Ovary (tissue), 3 donors: ENCODE results near the gene NAB2.

Source experiments
- EP300 ChIP-seq: sonication (generic); formaldehyde crosslinking; IDR thresholded peaks from one replicate; pipeline ENCODE4 v1.6.1; 2017; ENCODE audit warnings: antibody characterized with exemption
- POLR2A ChIP-seq: fragments of 450-650 bp; IDR thresholded peaks from one replicate; pipeline ENCODE4 v1.6.1; 2017; ENCODE audit warnings: antibody characterized with exemption, mild to moderate bottlenecking, moderate library complexity
- TF ChIP-seq, protein P1 (sequence below), 3 donors: fragments of 450-650 bp in 2 of 3; fragments of 200-600 bp in 1 of 3; IDR thresholded peaks; one replicate each; pipeline versions ENCODE4 v1.5.1 to v1.8.0; 2016 to 2022; ENCODE audit warnings: antibody characterized with exemption in 3 of 3, mild to moderate bottlenecking in 1 of 3
- donor health status: DM: no; HTN: no; CAD: no.

DNA sequence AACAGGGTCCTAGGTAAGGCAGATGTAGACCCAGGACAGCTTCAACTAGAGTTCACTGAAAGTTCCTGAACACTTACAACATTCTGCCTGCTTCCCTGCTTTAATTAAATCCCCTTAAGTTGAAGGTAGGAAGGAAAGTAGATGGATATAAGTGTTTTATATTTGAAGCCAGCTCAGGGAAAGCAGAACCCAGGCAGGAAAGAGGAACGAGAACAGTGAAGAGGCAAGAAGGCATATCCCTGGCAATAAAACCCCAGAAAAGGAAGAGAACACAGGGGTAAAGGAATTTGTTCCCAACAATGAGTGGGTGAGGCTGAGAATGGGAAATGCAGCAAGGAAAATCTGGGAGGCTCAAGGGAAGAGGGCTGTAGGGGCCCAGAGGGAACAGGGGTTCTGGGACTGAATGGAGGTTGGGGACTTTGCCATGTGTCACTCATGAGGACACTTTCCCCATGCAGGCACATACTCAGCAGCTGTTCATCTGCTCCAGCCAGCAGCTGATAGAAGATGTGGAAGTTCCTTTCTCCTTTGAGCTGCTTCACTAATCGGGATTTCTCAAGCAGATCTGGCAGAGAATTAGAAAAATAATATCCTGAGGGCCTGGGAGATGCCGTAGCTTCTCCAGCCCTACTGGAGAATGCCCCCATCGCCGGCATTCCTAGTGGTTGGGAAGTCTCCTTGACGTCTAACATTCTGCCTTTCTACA, 42.7 kb upstream of the NAB2 start:
- TF ChIP-seq, protein P1, sequence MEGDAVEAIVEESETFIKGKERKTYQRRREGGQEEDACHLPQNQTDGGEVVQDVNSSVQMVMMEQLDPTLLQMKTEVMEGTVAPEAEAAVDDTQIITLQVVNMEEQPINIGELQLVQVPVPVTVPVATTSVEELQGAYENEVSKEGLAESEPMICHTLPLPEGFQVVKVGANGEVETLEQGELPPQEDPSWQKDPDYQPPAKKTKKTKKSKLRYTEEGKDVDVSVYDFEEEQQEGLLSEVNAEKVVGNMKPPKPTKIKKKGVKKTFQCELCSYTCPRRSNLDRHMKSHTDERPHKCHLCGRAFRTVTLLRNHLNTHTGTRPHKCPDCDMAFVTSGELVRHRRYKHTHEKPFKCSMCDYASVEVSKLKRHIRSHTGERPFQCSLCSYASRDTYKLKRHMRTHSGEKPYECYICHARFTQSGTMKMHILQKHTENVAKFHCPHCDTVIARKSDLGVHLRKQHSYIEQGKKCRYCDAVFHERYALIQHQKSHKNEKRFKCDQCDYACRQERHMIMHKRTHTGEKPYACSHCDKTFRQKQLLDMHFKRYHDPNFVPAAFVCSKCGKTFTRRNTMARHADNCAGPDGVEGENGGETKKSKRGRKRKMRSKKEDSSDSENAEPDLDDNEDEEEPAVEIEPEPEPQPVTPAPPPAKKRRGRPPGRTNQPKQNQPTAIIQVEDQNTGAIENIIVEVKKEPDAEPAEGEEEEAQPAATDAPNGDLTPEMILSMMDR (IDR thresholded peaks at IDR 0.05) = no peak
- TF ChIP-seq POLR2A = no peak
- TF ChIP-seq EP300 = no peak
